BJ (cell line): ENCODE measurements around the gene CCDC68. TPM values are rescaled to one million over a fixed set of nuclear protein-coding genes. Genes with fewer than 3 reads are reported as not detected.
"Not testable (repeated sequence)": the region's sequence is repeated elsewhere in the genome, so short reads cannot be mapped to it uniquely, and the experiment has no call there.

Source experiments
- CTCF ChIA-PET: fragments of 350-600 bp; formaldehyde crosslinking; extraction: SDS; loops from one replicate; lab custom pipeline; 2021; ENCODE audit warnings: antibody characterized with exemption, inconsistent platforms; lab: Yijun Ruan, JAX
- POLR2A ChIA-PET: fragments of 300-600 bp; sonication (Branson Sonifier 250); formaldehyde crosslinking; extraction: SDS; loops from one replicate; lab custom pipeline; 2021; ENCODE audit warnings: antibody characterized with exemption; lab: Charles Lee
- DNase-seq: peaks from one replicate; pipeline ENCODE4 v3.0.0-alpha.2; 2011; ENCODE audit warnings: low read depth
- H3K27me3 ChIP-seq: 2 replicates; pipeline ENCODE4 v1.6.0; 2011; ENCODE audit warnings: low read length; ENCODE audit not compliant: control insufficient read depth, insufficient read depth
- H3K36me3 ChIP-seq: 2 replicates; pipeline ENCODE4 v1.5.1; 2011; ENCODE audit warnings: low read length; ENCODE audit not compliant: control insufficient read depth, insufficient read depth
- H3K4me3 ChIP-seq: 2 replicates; pipeline ENCODE4 v1.5.1; 2011; ENCODE audit warnings: low read depth, mild to moderate bottlenecking, control low read depth, low read length
- polyA plus RNA-seq: library from polyadenylated mRNA; depleted of rRNA; stranded (reverse); fragments of >200 nt; gene quantifications from 2 replicates; pipeline ENCODE4 v1.2.3, GENCODE V29; 2011
- TF ChIP-seq, protein P1 (sequence below): IDR thresholded peaks from 2 replicates; pipeline ENCODE4 v1.5.1; 2011; ENCODE audit warnings: low read depth, mild to moderate bottlenecking, control low read depth, inconsistent platforms, low read length, moderate library complexity; ENCODE audit not compliant: insufficient read depth

CCDC68 gene
- polyA plus RNA-seq, 1 experiment: 0.34 TPM

DNA sequence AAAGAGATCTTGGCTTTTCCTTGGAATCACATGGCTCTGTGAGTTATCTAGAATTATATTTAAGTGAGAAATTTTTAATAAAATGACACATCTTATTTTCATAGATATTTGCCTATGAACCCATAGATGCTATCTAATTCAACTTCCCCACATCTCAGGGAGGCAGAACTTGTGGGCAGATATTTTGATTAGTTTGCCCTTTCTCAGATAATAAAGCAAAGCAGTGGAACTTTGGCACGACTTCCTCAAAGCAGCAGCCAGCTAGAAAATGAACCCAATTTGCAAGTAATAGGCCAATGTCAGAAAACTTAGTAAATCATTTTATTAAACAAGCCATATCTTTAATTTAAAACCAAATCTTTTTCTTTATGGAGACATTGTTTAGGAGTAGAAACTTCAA is 98.3 kb downstream of the CCDC68 start:
- TF ChIP-seq, protein P1, sequence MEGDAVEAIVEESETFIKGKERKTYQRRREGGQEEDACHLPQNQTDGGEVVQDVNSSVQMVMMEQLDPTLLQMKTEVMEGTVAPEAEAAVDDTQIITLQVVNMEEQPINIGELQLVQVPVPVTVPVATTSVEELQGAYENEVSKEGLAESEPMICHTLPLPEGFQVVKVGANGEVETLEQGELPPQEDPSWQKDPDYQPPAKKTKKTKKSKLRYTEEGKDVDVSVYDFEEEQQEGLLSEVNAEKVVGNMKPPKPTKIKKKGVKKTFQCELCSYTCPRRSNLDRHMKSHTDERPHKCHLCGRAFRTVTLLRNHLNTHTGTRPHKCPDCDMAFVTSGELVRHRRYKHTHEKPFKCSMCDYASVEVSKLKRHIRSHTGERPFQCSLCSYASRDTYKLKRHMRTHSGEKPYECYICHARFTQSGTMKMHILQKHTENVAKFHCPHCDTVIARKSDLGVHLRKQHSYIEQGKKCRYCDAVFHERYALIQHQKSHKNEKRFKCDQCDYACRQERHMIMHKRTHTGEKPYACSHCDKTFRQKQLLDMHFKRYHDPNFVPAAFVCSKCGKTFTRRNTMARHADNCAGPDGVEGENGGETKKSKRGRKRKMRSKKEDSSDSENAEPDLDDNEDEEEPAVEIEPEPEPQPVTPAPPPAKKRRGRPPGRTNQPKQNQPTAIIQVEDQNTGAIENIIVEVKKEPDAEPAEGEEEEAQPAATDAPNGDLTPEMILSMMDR: no peak
- ChIA-PET CTCF (interaction anchor here (1.2 kb wide), 1 partner anchor 13 kb away, joined by 3 read pairs; no protein-coding TSS in a partner anchor), POLR2A (no interaction called here)
- Histone ChIP-seq H3K36me3 (no peaks in the 10 kb centered on the region), H3K27me3 (no peaks in the 10 kb centered on the region; the same call in 1 of the 2 replicates), H3K4me3 (no peak overlapping the region)
- no peak for DNase-seq

GRCh38 chr18:54859667-54860421 is 99.4 kb downstream of the CCDC68 start:
- TF ChIP-seq, protein P1: no peak
- CTCF ChIA-PET: no interaction called here
- no peak for DNase-seq
- POLR2A ChIA-PET: no interaction called here
- no peaks in the 10 kb centered on the region; the same call in 1 of the 2 replicates for H3K27me3 ChIP-seq
- H3K4me3 ChIP-seq: no peak overlapping the region
- H3K36me3 ChIP-seq: no peaks in the 10 kb centered on the region

DNA sequence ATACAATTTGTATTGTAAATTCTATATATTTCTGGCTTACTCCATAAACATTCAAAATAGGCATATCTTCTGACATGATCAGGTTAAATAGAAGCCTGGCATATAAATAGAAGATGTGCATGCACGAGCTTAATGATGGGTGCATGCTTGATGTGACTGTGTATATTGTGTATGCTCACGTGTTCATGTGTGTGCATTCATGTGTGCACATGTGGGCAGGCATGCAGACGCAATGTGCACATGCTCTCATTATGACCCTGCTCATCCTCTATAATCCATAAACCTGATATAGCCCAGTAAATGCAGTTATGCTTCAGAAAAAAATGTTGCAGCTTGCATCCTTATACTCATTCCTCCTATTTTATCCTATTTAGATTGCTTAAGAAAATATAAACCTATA is 101.8 kb downstream of the CCDC68 start:
- H3K36me3 ChIP-seq: no peaks in the 10 kb centered on the region
- DNase-seq: no peak
- TF ChIP-seq, protein P1: no peak
- ChIA-PET CTCF (interaction anchor here (1.9 kb wide), 1 partner anchor 15 kb away, joined by 5 read pairs; no protein-coding TSS in a partner anchor), POLR2A (no interaction called here)
- no peaks in the 10 kb centered on the region; the same call in 1 of the 2 replicates for H3K27me3 ChIP-seq
- H3K4me3 ChIP-seq: no peak overlapping the region

- H3K27me3 ChIP-seq: no peaks in the 10 kb centered on the region
- ChIA-PET POLR2A (no interaction called here), CTCF (no interaction called here)
- no peaks in the 10 kb centered on the region for H3K36me3 ChIP-seq
- no peak for DNase-seq
- TF ChIP-seq, protein P1: no peak
- no peak overlapping the region for H3K4me3 ChIP-seq
These were observed 103.1 kb downstream of the CCDC68 start for GRCh38 chr18:54856105-54856646.

DNA sequence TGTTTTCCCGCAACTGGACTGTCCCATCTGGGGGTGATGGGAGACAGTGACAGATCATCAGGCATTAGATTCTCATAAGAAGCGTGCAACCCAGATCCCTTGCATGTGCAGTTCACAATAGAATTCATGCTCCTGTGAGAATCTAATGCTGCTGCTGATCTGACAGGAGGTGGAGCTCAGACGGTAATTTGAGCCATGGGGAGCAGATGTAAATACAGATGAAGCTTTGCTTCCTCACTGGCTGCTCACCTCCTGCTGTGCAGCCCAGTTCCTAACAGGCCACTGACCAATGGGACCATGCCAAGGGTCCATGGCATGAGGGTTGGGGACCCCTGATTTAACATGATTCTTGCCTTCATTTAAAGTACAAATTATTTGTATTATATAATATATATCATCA is 104.2 kb downstream of the CCDC68 start:
- POLR2A ChIA-PET, DNase-seq, H3K27me3 ChIP-seq, H3K4me3 ChIP-seq, CTCF ChIA-PET, H3K36me3 ChIP-seq: not testable (repeated sequence)
